Effector CD8-positive, alpha-beta T cell (primary cell): ENCODE measurements around the gene PBX3.

ENCODE experiments used
- DNase-seq: peaks from one replicate; lab custom pipeline; 2025; lab: John Stamatoyannopoulos, UW

The PBX3 gene

DNA sequence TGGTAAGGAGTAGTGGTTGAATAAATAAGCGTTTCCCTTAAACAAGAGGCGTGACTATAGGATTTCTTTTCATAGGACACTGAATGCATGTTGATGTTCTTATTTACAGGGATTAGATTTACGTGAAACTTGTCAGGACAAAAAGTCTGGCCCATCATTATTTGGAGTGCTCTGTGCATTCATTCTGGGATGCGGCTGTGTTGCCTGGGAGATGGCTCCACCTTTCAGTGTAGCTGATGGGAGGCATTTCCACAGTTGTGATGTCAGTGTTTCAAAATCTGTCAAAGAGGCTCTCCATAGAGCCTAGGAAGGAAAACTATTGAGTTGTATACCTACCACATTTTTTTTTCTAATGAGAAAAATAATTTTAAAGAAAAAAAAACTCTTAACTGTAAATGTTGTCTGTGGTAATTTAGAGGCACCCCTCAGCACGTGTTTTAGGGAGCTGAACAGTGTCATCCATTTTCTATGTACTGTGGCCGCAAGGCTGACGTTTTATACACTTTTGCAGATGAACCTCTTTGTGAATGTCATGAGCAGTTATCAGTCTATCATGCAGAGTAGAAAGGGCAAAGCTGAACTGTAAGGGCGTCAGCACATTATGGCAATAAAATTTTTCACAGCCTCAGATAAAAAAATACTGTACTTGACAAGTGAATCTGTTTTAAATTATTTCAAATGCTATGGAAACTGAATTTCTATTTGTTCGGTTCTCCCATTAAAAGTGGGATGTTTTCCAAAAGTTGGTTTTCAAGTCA, 202.7 kb downstream of the PBX3 start:
- no peak for DNase-seq

- DNase-seq, result no peak
Observed at GRCh38 chr9:125950880-125951471, 203.8 kb downstream of the PBX3 start.

- no peak for DNase-seq
Observed at GRCh38 chr9:125953314-125954019, 206.3 kb downstream of the PBX3 start.

- no peak for DNase-seq
Observed at GRCh38 chr9:125956102-125956501, 208.9 kb downstream of the PBX3 start.

DNA sequence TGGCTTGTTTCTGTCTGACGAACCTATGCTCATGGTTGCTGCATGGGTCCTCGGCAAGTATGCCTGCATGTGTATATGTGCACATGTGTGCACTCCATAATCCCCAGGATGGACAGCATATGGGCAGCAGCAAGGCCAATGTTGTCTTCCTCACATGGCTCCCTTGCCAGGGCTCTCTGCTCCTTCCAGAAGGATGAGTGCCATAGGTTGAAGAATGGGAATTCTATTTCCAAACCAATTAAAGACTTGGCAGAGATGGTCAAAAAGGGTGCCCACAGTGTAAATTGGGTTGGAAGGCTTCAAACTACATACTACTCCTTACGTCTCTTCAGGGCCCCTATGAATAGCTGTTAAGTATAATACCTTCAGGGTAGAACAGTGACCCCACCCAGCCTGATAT, 212.1 kb downstream of the PBX3 start:
- no peak for DNase-seq

DNA sequence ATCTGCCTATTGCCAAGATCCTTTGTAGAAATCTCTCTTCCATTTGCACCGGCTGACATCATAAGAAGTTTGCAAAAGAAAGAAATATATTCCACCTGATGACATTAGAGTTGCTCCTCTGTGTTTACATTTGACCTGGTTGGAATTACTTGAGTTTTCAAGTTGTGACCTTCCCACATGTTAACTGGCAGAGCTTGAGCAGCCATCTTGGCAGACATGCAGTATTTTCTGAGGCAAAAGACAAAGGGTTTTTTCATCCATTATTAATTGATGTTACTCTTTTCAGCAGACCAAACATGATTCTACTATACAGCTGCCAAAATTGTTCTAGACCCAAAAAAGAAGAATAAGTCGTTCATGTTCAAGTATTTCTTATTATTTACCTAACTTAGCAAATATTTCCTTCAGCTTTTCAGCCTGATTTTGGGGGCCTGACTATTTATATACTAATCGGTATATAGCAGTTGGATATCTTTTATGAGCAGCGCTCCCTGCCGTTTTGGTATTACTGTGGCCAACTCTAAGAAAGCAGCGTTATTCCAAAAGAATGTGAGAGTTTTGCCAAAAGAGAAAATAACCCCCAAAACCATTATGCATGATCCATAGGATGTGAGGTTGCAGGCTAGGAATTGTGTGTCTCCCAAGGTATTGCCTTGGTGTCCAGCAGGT, 212.9 kb downstream of the PBX3 start:
- DNase-seq, result no peak

GRCh38 chr9:125960626-125961025, 213.5 kb downstream of the PBX3 start:
- DNase-seq, result no peak

- no peak for DNase-seq
Observed at GRCh38 chr9:125961072-125961471, 213.9 kb downstream of the PBX3 start.

DNA sequence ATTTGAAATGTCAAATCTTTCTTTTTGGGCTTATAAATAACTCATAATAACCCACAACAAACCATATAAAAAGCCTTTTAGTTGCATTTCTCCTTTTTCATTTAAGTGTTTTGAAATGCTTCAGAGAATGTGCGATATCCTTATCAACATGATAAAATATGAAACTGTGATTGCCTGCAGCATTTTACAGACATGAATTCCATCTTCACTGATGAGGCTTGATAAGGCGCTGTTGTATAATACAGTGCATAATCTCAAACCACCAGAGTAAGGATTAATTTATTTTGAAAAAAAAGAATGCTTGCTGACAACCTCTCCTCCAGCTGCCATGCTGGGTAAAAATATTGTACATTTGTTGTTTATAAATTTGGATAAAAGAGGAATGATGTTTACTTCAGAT, 216.8 kb downstream of the PBX3 start:
- DNase-seq, result no peak

- no peak for DNase-seq
Observed at GRCh38 chr9:125964702-125965225, 217.6 kb downstream of the PBX3 start.

GRCh38 chr9:125965477-125965876, 218.3 kb downstream of the PBX3 start:
- DNase-seq, result no peak

- DNase-seq, result no peak
Observed at GRCh38 chr9:125966466-125966865, 219.3 kb downstream of the PBX3 start.

- DNase-seq, result no peak
Observed at GRCh38 chr9:125966959-125967711, 220.0 kb downstream of the PBX3 start.

DNA sequence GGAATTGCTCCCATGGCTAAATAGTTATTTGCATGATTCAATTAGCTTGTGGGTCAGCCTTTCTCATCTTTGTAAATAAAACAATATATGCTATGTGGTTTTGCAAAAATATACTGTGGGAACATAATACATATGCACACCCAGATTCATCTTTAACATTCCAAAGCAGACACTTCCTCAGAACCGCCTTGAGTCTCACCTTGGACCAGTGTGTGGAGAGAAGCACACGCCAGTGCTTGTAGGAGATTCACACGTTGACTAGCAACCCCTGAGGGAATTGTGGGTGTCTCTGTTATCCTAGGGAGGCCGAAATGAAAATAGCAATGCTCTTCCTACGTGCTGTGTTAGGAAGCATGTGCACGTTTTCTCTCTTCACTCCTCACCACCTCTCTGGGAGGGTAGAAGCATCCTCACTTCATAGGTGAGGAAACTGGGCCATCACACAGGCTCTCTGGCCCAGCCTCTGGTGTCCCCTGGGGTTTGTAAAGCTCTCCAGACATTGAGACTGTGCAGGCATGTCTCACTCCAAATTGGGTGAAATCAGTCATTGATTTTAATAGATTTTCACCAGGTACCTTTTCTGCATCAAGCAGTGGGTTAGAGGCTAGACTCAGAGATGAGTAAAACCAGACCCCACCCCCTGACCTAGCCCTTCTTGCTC, 221.7 kb downstream of the PBX3 start:
- no peak for DNase-seq

- DNase-seq, result no peak
Observed at GRCh38 chr9:125969462-125969861, 222.3 kb downstream of the PBX3 start.

GRCh38 chr9:125969868-125970267, 222.7 kb downstream of the PBX3 start:
- no peak for DNase-seq

GRCh38 chr9:125970340-125970739, 223.2 kb downstream of the PBX3 start:
- DNase-seq, result no peak

DNA sequence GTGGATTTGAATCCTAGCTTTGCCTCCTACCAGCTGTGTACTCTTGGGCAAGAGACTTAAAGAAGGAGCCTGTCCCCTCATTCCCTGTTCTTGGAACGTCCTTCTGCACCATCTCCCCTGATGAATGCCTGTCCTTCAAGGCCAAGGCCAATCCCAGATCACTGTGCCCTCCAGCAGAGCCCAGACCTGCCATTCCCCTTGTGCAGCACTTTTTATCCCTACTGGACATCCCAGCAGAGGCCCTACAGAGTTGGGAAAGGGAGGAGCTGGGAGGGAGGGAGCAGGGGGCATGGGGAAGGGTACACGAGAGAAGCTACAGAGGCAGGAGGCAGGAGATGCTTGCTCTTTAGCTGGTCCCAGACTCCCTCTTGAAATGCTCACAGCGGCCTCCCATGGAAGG, 223.9 kb downstream of the PBX3 start:
- DNase-seq, result no peak

DNA sequence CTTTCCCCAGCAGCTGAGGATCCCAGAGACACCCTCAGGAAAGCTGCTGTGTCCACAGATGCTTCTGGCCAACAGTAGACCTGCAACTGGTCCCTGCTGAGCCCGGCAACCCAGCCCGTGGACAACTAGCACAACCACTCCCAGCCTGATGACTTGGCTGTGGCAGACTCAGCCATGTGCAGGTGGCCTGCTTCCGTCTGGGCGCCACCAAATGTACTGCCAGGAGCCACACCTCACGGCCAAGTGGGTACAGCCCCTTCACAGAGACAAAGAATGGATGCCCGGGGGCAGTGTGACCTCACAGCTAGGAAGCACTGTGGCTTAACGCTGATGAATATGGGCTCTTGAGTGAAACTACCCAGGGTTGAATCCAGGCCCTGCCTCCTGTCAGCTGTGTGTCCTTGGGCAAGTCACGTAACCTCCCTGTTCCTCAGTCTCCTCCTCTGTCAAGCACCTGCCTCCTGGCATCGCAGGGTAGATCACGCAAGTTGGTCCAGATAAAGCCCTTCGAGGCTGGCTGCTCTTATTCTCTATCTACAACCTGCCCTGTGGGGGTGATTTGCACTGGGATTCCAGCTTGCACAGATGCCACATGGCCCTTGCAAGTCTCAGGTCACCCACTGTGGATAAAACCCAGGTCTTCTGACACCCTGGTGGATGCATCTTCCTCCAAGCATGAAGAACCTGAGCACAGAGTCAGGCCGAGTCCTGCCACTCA, 225.0 kb downstream of the PBX3 start:
- DNase-seq, result no peak

DNA sequence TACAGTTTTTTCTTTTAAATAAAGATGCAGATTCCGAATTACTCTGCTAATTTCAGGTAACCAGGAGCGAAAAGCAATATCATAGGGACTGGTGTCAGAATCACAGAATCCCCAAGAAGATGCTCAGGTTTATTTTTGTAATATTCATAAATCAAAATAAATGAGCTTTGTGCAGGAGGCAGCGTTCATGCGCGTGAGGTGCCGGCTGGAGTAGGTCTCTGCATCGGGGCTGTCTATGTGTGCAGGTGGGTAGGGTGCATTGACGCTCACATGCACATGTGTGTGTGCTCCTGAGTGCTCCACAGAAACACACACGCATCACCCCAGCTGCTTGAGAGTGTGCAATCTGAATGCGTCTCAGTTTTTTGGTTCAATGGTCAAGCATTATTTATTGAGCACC, 226.4 kb downstream of the PBX3 start:
- DNase-seq, result no peak
